Fibroblast of pulmonary artery (primary cell): ENCODE measurements around the gene GCN1.

Source experiments
- DNase-seq: peaks from one replicate; pipeline ENCODE4 v3.0.0-alpha.2; 2010; ENCODE audit warnings: low read depth
- H3K4me3 ChIP-seq: replicated peaks from 2 replicates; pipeline ENCODE4 v1.5.1; 2011; ENCODE audit warnings: low read depth, mild to moderate bottlenecking, control low read depth, low read length, moderate library complexity
- TF ChIP-seq, protein P1 (sequence below): IDR thresholded peaks from 2 replicates; pipeline ENCODE4 v1.5.1; 2011; ENCODE audit warnings: mild to moderate bottlenecking, control low read depth, low read length, inconsistent platforms; ENCODE audit errors: missing control alignments

The GCN1 gene

DNA sequence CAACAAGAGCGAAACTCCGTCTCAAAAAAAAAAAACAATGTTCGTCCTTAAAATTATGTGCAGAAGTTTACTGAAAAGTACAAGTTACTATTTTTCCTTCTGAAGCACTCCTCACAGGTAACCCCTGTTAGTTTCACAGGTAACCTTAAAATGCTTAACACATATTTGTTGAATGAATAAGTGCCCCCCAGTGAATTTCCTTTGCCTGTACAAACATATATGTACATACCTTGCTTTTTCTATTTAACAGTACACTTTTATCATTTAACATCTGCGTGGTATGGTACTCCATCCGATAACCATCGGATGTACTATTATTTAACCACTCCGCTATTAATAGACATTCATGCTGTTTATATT, 76.6 kb downstream of the GCN1 start:
- peak overlapping the region; percentile 68 for H3K4me3 ChIP-seq
- TF ChIP-seq, protein P1, sequence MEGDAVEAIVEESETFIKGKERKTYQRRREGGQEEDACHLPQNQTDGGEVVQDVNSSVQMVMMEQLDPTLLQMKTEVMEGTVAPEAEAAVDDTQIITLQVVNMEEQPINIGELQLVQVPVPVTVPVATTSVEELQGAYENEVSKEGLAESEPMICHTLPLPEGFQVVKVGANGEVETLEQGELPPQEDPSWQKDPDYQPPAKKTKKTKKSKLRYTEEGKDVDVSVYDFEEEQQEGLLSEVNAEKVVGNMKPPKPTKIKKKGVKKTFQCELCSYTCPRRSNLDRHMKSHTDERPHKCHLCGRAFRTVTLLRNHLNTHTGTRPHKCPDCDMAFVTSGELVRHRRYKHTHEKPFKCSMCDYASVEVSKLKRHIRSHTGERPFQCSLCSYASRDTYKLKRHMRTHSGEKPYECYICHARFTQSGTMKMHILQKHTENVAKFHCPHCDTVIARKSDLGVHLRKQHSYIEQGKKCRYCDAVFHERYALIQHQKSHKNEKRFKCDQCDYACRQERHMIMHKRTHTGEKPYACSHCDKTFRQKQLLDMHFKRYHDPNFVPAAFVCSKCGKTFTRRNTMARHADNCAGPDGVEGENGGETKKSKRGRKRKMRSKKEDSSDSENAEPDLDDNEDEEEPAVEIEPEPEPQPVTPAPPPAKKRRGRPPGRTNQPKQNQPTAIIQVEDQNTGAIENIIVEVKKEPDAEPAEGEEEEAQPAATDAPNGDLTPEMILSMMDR = no peak
- no peak for DNase-seq

DNA sequence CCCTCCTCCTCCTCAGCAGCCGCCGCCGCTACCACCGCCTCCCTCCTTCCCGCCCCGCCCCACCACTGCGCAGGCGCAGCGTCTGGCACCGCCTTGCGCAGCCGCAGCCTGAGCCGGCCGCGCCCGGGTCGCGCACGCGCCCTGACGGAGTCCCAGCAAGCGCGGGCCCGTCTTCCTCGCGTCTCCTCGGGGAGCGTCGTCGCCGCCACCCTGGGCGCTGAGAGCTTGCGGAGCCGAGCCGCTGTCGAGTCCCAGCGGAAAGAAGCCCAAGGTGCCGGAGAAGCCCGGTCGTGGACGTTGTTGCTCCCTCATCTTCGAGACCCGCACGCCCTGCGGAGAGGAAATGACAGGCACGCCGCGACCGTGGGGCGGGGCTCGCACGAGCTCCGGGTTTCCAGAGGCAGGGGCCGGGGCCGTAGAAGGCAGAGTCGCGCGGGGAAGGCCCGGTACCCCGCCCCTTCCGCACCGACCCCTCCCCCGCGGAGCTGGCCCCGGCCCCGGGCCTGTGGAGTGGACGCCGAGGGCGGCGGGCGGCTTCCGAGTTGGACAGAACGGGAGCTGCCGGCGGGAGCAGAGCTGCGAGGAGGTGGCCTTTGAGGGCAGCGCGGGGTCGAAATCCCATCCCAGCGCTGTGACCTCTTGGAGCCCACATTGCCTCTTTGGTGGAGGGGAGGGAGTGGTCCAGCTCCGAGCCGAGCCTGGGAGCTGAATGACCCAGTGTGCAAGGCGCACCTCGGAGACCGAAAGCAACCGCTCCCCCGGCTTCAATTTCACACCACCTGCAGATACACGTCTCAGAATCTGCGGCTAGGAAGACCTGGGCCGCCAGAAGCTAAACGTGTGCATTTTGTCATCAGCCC, 77.5 kb downstream of the GCN1 start:
- TF ChIP-seq, protein P1 = no peak
- DNase-seq = peak; percentile 93
- peak overlapping the region; percentile 68 for H3K4me3 ChIP-seq

DNA sequence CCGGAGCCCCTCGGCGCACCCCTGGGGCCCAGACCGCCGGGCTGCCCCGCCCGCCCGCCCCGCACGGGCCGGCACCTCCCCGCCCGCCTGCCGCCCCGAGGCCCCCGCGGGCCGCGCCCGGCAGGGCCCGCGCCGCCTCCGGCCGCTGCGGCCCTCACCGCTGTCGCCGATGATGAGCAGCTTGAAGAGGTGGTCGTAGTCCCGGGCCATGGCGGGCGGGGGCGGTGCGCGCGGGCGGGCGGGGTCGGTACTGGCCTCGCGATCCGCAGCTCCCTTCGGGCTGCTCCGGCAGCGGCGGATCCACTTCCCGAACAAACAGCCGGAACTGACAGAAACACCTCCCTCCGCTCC, 78.1 kb downstream of the GCN1 start, which contains the start of gene RAB35:
RAB35 (minus strand) TSS at position 313 of the 351 bp plus-strand sequence; CDS start at position 210, 103 bp downstream.
- H3K4me3 ChIP-seq = peak within 1 kb of the TSS; percentile 68
- DNase-seq = no peak
- TF ChIP-seq, protein P1 = no peak

DNA sequence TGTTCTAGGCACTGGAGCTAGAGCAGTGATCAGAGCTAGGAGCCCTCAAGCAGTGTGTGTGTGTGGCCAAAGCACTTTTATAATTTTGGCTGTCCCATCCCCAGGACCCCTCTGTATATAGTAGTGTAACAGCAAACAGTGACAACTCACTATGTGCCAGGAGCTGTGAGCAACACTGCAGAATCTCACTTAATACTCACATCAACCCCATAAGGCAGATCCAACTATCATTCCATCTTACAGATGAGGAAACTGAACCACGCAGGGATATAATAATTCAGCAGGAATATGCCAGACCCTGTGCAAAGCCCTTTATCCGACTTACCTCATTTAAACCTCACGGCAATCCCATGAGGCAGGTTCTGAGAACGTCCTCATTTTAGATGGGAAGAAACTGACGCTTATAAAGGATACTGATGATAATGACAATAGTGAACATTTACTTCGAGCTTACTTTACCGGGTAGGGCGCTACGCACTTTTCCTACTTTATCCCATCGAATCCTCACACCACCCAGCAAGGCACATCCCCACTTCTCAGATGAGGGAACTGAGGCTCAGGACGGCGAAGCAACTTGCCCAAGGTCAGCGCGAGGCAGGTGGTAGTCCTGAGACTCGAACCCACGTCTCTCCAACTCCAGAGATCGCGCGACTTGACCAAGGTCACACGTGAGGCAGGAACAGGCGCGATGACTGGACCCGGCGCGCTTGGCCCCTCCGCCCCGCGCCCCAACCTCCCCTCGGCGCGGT, 78.6 kb downstream of the GCN1 start:
- TF ChIP-seq, protein P1 = no peak
- peak overlapping the region; percentile 68 for H3K4me3 ChIP-seq
- DNase-seq = peak; percentile 47

DNA sequence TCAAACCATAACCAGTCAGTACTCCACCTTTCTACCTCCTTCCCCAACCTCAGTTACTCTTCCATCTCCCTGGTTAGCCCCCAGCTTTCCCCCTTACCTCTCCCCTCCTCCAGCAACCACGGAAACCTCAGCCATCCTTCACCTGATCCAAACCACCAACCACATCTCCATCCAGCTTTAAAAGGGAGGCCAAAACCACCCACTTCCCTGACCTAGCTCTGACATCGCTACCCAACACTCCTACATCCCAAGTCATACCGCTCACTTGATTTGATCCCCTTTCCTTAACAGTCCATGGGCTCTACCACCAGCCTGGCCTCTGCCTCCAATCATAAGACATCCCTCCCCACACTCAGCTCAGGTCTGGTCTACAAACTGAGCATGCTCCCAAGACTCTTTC, 79.4 kb downstream of the GCN1 start:
- no peak for DNase-seq
- H3K4me3 ChIP-seq = peak overlapping the region; percentile 68
- TF ChIP-seq, protein P1 = no peak

DNA sequence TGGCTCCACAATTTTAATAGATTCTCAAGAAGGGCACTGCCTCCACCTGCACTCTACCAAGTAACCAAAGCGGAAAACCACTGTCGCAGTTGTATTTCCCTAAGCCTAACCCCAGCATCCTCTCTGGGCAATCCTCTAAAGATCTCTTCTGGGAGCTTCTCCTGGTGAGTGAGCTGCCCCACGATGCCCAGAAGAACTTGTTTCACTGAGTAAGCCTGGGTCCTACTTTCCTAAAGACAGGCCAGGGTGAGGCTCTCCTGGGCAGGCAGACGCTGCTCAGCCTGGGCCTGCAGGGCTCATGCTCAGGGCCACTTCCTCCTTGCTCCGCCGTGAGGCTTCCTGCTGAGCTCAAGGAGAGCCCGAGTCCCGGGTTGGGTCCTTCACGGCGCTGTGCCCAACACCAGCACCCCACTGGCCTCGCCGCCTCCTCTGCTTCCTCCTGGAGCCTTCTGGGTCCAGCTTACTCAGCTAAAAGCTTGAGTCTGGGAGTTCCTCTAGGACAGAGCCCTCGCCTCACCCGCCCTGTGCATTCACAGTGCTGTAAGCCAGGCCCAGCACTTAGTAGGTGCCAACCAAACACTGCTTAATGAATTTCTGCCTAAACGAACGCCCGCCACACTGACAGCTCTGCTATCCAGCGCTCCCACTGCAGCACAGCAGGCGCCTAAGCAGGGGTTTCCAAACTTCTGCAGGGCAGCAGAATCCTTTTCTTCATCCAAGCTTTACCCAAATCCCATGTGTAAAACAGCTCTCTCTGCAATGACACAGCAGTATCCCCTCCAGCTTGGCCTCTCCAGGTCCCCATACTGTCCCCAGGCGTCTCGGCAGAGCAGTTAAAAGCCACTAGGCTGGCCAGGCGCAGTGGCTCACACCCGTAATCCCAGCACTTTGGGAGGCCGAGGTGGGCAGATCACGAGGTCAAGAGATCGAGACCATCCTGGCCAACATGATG, 83.7 kb downstream of the GCN1 start:
- DNase-seq = no peak
- H3K4me3 ChIP-seq = no peak overlapping the region
- TF ChIP-seq, protein P1 = no peak
